HG03135 (cell line): Measurements from ENCODE around the gene CFAP58.
A peak's percentile ranks its signal among the peaks of the same experiment; 100 is the strongest.

Experiments
- ATAC-seq: cut with Tn5 transposase; IDR thresholded peaks from one replicate; pipeline ENCODE4 v1.9.1; 2021; ENCODE audit warnings: mild to moderate bottlenecking, moderate library complexity; ENCODE audit not compliant: unreplicated experiment

CFAP58 gene, protein sequence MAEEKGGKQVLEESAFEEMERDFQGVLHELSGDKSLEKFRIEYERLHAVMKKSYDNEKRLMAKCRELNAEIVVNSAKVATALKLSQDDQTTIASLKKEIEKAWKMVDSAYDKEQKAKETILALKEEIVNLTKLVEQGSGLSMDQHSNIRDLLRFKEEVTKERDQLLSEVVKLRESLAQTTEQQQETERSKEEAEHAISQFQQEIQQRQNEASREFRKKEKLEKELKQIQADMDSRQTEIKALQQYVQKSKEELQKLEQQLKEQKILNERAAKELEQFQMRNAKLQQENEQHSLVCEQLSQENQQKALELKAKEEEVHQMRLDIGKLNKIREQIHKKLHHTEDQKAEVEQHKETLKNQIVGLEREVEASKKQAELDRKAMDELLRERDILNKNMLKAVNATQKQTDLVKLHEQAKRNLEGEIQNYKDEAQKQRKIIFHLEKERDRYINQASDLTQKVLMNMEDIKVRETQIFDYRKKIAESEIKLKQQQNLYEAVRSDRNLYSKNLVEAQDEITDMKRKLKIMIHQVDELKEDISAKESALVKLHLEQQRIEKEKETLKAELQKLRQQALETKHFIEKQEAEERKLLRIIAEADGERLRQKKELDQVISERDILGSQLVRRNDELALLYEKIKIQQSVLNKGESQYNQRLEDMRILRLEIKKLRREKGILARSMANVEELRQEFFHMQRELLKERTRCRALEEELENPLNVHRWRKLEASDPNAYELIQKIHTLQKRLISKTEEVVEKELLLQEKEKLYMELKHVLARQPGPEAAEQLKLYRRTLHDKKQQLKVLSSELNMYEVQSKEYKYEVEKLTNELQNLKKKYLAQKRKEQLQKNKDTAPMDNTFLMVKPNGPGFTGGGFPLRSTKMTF

DNA sequence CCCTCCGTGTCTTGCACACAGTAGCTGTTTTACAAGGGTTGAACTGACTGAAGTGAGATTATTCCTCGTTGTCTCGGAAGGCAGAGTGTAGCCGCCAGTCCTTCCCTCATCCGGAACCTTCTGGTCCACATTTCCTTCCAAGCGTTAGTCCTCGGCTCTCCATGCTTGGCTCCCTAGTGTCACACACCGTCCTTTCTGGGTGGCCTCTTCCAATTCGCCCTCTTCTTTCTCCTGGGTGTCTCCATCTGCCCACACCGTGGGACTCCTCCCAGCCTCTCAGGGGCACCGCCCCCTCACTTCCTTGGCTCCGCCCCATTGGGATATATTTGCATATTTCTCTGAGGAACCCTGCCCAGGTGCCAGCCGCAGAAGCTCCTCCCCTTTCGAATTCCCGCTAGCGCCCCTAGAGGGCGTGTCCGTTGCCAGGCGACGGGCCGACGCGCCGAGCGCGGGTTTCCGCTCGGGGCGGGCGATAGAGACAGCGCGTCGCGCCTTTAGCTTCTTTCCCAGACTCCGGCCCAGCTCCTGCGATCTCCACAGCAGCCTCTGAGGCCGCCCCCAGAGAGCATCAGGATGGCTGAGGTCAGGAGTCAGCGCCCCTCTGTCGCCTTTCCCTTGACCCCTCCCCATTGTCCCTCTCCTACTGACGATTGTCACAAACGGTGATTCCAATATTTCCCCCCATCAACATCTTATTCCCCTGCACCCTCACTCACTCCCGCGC lies at the start of gene CFAP58:
Gene CFAP58, plus strand, starts transcription at position 509 of the 724 bp plus-strand sequence. Its CDS starts 65 bp downstream, at position 574.
- ATAC-seq, result peak; percentile 45

DNA sequence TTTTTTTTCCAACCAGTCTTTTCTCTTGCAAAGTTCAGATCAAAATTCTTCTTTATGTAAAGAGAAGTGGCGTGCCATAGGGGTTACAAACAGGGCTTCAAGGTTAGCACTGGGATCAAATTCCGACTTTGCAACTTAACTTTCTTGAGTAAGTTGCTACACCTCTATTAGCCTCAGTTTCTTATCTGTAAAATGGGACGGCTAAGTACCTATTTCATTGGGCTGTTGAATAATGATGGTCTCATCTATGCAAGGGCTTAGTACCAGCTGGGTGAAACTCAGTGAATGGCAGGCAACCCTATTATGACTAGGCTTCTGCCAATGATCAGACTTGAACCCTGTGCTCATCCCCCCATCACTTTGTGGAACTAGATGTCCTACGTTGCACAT lies 49.3 kb upstream of the CFAP58 start:
- no peak for ATAC-seq

DNA sequence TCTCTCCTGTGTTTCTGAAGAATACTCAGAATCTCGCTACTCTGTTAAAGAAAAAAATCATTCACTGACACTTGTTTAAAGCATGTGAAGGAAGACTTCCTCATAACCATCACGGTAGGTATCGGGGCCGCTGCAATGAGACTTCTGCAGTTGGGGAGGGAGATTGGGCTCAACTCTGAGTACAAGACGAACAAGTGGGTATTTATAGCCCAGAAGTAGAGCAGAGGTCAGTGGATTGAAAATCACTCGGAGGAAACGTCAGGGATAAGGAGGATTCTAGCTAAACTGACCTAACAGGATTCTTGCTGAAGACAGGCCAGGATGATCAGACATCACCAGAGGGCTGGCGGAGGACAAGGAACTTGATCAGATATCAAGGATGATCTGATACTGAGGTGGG lies 48.7 kb upstream of the CFAP58 start:
- no peak for ATAC-seq

DNA sequence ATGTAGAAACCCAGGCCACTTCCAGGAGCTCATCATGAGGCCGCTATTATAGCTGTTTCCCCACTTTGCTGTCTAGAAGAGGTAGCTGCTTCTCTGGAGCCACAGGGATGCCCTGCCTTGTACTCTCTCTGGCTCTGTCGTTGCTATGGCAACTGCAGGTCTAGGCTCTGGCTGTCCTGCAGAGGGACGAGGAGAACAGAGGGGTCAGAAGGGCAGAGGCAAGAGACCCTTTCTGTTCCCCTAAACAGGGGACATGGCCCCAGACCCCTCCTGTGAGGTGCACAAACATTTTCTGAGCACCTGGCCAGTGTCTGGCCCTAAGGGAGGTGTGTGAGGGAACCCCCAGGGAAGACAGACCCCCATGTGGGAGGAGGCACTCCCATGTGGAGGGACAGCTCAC lies 46.7 kb upstream of the CFAP58 start:
- ATAC-seq, result no peak

DNA sequence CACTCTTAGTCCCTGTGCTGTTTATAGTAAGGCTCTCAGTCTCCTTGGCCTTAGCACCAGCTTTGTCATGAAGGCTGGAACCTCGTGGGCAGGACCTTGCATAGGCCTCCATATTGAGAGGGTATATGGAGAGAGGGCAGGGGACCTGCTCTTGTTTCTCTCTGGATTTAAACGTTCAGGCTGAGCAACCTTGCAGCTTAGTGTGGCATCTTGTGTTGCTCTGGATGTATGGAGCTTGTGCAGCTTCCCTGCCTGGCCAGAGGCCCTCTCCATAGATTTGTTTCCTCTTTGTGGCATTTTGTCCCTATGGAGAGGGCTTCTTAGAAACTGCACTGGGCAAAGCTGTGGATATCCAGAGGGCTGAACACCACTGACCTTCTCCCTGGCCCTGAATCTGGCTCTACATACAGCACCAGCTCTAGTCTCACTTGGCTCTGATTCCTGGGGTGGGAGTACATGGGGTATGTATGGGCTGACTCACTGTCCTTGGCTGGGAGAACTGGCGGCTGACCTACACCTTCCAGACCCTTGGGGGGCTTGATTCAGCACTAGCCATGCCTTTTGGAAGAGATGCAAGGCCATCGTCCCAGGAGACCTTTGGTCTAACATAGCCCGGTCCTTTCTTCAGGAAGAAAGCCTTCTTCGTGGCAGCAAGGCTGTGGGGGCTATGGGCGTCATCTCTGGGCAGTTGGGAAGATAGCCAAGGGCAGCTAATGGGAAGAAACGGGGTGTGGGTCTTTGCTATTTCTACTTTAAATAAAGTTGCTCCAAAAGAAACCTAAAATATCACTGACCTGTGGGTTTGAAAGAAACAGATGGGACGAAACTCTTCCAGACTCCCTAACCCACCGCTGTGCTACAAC lies 45.8 kb upstream of the CFAP58 start:
- no peak for ATAC-seq

DNA sequence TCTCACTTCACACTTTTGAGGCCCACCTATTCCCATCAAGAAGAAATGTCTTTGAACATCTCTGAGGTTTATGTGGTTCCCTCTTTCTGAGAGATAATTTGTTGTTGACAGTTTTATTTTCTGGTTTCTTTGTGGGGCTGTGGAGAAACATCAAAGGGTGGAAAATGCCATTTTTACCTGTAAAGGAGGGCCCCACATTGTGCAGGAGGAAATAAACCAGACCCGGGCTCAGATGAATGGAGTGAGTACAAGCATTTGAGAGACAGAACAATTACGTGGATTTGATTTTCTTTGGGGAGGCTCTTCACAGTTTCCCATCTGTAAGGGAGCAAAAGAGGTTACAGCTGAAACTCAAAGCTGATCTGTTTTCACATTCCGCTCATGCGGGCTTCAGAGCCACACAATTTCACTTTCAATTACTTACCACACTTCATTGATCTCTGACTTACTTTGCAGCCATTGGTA lies 45.2 kb upstream of the CFAP58 start:
- peak; percentile 71 for ATAC-seq

DNA sequence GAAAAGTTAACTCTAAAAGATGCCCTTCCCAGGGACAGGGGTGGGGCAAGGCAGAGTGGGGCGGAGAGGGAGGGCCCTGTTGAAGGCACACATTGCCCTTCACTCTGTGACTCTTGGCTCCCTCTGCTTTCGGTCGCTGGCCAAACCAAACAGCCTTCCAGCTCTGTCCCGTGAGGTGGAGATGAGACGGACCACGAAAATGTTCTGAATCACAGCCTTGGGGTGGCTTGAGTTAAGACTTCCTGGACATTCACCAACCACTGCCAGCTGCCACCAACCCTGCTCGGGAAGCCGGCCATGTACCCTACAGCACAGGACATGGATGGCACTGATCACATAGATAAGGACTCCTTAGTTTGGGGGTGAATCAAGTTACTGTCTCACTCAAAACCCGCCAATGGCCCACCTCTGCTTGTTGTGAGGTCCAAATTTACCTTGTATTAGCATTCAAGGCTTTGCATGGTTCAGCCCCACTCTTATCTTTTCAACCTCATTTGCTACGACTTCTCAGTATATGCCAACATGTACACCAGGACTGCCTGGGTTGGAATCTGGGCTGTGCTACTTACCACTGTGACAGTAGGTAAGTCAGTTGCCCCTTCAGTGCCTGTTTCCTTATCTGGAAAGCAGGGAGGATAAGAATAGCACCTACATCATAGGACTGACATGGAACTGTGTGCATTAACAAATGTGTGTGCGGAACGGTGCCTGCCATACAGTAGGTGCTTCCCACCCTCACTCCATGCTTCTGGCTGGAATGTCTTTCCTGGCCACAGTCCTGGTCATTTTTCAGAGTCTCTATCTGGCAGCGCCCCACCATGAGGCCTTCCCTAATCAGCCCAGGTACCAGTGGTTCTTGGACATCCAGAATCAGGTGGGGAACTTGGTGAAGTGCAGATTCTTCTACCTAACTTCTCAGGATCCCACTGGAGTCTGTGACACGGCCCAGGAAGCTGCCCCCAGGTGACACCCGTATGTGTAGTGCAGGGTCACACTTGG lies 43.4 kb upstream of the CFAP58 start:
- no peak for ATAC-seq

DNA sequence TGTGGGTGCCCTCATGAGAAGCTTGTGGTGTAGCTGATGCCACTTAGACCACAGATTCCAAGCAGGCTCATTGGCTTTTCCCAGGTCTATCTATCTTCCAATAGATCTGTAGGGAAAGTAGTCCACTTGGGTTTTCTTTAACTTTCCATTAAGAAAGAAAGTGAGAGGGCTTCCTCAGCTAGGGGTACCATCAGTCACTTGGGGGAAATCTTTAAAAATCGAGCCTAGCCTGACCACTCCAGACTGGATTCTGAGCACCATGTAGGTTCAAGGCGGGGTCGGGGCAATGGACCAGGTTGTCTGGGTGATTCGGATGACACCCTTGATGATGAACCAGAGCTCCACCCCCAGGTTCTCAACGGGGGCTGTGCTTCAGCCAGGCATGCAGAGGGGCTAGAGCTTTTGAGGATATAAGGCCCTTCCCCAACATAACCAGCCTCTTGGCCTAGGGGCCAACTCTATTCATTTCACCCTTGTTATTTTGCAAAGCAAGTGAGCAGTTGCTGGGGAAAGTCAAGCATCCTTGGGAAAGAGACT lies 42.4 kb upstream of the CFAP58 start:
- ATAC-seq, result no peak

DNA sequence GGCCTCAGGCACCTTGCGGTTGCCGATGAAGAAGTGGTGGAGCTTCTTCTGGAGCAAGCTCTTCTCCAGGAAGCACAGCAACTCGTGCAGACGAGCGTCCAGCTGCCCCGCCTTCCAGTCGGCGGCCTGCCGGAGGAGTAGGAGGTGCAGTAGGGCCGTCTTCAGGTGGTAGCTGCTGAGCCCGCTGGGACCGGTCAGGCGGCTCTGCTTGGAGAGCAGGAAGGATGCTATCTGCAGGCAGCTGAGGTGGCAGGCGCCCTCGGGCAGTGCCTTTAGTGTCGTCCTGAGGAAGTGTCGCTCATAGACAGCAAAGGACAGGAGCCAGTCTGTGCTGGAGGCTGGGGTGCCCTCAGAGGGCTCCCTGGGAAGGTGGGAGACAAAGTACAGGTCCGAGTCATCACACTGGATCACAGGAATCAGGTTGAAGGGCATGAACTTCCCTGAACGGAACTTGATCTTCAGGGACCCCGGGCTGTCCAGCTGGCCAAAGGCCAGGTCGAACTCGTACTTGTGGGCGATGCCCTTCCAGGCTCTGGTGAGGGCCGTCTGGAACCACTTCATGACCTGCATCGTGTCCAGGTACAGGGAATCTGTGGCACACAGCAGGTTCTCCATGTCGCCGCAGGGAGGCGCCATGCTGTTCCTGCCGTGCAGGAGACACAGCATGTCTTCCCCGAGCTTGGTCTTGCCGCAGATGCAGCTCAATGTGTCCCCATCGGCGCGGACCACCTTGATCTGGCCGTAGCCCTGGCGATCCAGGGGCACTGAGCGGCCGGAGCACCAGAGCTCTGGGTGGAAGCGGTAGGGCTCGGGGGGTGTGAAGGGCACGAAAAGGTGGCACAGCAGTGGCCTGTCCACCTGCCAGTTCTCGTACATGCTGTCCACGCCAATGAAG lies 38.8 kb upstream of the CFAP58 start:
- no peak for ATAC-seq

DNA sequence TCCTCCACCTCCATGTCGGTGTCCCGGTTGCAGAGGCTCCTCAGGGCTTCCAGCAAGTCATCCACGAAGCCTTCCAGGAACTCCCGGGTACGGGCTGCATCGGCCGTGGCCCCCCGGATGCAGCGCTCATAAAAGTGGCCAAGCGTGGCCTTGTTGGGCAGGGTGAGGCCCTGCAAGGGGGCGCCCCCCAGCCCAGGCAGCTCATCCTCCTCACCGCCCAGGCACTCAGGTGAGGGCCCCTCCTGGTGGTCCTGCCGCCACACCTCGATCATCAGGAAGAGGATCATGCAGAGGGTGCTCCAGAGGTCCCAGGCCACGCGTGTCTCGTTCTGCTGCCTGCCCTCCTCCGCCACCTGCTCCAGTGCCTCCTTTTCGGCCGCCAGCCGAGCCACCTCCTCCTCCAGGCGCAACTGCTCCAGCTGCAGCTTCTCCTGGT lies 38.1 kb upstream of the CFAP58 start:
- no peak for ATAC-seq

DNA sequence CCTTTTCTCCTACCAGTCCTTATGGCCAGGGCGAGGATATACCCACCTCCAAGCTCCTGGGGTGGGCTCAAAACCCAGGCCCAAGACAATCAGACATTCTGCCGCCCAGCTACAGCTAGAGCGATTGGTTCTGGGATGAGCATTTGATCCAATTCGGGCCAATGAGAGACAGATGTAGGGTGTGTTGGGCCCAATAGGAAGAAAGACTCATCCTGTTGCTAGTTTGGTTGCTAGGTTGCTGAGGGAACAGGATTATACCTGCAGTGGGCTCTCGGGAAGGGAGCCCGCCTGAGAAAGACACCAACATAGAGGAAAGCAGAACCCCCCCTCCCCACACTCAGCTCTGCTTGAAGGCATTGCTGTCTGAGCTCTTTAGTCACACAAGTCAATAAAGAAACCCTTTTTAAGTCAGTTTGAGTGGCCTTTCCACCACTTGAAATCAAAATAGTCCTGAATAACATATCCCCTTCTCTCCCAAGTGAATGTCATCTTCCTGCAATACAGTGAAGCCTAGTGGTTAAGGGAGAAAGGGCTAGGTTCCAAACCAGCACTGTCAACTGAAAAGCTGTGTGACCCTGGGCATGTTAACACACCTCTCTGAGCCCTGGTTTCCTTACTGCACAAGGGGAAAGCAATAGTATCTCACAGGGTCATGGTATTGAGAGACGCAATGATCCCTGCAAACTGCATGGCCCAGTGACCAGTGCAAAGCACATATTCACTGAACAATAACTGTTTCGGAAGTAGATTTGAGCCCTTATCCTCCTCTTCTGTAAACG lies 37.1 kb upstream of the CFAP58 start:
- no peak for ATAC-seq

DNA sequence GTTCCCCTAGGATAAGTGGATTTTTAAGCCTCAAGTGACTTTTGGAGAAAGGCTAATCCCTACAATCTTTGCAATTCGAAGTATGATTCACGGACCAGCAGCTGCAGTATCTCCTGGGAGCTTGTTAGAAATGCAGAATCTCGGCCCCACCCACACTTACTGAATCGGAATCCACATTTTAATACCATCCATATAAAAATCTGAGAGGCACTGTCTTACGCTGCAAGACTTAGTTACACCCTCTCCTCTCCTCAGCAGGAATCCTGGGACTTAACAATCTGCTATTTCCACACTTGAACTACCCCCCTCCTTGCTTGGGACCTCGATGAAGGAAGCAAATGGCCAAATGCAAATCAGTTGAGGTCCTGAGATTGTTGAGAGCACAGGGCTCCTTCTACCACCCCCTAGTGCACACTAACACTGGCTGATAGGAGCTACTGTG lies 36.3 kb upstream of the CFAP58 start:
- ATAC-seq, result no peak

DNA sequence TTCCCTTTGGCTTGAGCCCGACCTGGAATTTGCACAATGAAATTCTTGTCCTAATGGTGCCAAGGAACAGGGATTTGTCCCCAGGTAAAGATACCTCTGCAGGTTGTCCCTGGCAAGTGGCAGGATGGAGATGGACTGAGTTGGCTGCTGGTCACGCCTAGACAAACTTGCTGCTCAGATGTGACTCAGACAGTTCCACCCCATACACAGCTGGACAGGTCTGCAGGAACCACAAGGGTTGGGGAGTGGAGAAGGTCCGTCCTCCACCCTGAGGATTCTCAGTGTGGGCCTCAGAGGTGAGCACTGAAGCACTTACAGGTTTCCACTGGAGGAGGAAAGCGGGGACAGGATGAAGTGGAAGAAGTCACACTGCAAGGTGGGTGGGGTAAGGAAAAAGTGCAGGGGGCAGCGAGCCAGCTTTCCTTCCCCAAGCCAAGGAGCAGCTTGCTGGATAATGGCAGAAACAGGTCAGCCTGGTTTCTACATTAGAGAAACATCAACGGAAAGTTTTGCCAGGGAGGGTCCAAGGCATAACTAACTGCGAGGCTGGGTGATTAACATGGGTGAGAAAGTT lies 35.8 kb upstream of the CFAP58 start:
- ATAC-seq, result no peak

DNA sequence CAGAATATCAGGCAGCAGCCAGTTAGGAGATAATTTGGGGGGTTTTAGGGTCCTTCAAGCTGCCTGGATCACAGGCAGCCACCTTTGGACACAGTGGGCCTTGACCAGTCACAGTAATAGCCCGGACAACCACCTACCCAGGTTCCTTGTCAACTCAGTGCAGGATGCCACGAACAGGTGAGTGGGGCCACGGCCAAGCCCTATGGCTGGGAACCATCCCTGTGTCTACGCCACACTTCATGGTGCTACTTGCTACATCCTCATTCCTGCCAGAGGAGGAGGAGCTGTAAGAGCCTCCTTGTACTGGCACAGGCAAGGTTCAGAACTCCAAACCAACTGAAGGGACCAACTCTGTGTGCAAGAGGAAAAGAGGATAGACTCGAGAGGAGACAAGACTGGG lies 35.3 kb upstream of the CFAP58 start:
- ATAC-seq, result no peak

DNA sequence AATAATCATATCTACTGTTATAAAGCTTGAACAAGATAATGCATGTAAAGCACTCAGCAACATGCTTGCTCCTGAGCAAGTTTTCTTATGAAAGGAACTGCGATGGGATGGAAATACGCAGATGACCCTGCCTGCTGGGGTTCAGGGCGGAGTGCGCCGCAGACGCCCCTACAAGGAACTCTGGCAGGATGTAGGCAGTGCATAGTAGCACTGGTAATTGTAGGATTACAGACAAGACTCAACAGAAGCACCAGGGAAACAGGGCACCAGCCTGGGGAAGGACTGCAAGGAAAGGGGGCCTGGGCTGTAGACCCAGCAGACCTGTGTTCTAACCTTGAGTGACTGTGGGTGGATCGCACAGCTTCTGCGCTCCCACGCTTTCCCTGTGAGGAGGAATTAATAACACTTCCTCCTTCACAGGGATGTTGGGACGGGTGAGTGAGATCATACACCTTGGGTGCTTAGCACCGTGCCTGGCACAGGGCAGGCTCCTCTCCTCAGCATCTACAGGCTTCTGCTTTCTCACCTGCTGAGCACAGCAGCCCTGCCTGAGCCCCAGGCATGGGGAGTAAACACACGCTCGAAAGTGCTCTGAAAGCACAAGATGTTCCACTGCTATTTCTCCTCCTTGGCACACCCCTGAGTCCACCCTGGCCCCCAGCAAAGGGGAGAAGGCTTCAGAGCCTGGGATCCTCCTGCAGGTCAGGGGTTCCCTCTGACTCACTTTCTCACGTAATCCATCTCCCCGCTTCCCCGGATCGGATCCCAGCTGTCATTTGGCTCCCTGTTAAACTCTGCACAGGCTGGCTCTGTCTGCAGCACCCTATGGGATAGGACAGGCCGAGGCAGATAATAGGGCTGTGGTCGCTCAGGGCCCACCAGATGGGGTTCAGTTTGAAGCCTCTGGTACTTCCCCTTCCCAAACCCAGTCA lies 34.6 kb upstream of the CFAP58 start:
- ATAC-seq, result no peak

DNA sequence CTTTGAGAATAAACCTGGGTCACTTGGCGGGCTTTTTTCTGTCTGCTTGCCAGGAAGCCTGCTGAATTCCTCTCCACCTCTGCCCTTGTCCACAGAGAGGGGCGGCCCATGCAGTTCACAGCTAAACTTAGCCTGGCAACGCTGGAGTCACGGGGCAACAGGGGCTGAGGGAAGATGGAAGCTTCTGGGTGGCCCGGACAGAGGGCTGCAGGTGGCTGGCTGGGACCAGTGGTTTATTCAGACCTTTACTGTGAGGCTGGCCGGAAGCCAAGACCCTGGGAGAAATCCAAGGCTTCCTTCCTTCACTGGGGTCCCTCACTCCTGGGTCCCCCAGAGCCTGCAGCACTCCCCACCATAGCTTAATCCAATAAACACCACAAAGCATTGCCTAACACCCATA lies 32.4 kb upstream of the CFAP58 start:
- ATAC-seq, result no peak
